ENCODE measurements around the gene B4GALT7.
"Not testable (repeated sequence)": the region's sequence is repeated elsewhere in the genome, so short reads cannot be mapped to it uniquely, and the experiment has no call there.

B4GALT7 gene

DNA sequence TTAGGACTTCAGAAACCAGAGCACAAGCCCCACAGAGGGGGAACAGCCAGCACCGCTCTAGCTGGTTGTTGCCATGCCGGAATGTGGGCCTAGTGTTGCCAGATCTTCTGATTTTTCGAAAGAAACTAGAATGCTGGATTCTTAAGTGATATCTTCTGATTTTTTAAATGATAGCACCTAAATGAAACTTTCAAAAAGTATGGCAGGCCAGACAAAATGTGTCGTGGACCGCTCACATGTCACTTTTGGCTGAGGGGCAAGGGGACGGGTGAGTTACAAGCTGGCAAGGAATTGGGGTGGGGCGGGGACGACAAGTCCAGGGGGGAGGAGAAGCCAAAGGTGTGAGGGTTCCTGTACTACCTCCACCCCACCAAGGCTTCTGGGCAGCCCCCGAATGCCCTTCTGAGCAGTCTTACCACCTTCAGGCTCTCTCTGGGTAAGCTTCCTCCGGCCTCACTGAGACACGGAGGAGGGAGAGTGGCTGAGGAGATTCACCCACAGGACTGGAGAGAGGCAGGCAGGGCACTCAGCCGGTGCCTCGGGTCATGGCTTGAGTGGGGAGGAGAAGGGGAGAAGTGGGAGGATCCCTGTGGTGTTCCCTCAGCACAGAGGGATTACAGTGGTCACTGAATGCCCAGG, 10.3 kb downstream of the B4GALT7 start:
- no peak for DNase-seq (ENCODE audit: low read depth)

- DNase-seq (ENCODE audit: low read depth), result no peak
These were observed 11.0 kb downstream of the B4GALT7 start for GRCh38 chr5:177610770-177611445.

- no peak for DNase-seq (ENCODE audit: low read depth)
These were observed 11.7 kb downstream of the B4GALT7 start for GRCh38 chr5:177611446-177612214.

- DNase-seq (ENCODE audit: low read depth), result no peak
These were observed 12.3 kb downstream of the B4GALT7 start for GRCh38 chr5:177612215-177612673.

DNA sequence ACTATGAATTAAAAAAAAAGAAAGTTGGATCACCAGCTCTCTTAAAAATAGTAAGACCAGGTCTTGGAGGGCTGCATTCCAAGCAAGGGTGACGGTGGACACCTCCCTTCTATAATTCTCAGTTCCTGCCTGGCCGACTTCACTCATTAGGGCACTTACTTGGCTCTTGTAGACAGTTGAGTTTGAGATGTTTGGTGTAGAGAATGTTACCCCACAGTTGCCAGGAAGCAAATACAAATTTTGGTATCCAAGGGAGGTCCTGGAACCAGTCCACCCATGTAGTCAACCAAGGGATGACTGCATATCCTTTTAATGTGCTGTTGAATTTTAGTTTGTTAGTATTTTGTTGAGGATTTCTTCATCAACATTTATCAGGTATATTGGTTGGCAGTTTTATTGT, 20.6 kb downstream of the B4GALT7 start:
- no peak for DNase-seq (ENCODE audit: low read depth)

- DNase-seq (ENCODE audit: low read depth), result not testable (repeated sequence)
These were observed 24.2 kb downstream of the B4GALT7 start for GRCh38 chr5:177624172-177624571.

- not testable (repeated sequence) for DNase-seq (ENCODE audit: low read depth)
These were observed 30.3 kb downstream of the B4GALT7 start for GRCh38 chr5:177630186-177630585.

DNA sequence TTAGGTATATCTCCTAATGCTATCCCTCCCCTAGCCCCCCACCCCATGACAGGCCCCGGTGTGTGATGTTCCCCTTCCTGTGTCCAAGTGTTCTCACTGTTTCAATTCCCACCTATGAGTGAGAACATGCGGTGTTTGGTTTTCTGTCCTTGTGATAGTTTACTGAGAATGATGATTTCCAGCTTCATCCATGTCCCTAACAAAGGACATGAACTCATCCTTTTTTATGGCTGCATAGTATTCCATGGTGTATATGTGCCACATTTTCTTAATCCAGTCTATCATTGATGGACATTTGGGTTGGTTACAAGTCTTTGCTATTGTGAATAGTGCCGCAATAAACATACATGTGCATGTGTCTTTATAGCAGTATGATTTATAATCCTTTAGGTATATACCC, 35.0 kb downstream of the B4GALT7 start:
- not testable (repeated sequence) for DNase-seq (ENCODE audit: low read depth)

DNA sequence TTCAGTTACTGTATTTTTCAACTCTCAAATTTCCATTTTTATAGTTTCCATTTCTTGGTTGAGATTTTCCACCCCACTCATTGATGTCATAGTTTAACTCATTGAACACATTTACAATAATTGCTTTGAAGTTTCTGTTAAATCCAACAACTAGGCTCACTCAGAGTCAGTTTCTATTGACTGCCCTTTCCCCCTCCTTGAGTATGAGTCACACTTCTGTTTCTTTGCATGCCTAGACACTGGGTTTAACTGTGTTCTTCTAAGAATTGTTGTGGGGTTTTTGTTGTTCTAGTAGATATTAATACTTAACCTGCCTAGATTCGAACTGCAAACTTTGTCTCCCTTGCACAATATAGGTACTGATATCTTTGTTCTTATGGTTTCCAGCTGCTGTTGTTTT, 45.5 kb downstream of the B4GALT7 start:
- DNase-seq (ENCODE audit: low read depth), result not testable (repeated sequence)

DNA sequence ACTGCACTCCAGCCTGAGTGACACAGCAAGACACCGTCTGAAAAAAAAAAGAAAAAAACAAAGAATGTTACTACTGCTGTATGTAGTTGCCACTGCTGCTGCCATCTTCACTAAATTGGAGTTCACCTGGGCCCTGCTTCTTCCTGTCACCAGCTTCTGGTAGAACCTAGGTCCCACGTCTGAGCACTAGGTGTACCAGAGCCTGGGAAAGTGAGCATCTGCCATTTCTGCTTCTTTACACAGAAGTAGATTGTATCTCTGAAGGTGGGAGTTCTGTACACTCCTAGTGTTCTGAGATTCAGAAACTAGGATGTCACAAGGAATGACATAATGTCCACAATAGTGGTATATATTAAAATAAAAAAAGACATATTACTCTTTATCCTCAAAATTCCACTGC, 51.3 kb downstream of the B4GALT7 start:
- DNase-seq (ENCODE audit: low read depth), result not testable (repeated sequence)

GRCh38 chr5:177657846-177658245, 57.9 kb downstream of the B4GALT7 start:
- not testable (repeated sequence) for DNase-seq (ENCODE audit: low read depth)

- DNase-seq (ENCODE audit: low read depth), result not testable (repeated sequence)
These were observed 58.6 kb downstream of the B4GALT7 start for GRCh38 chr5:177658542-177658941.
